ENCODE results near the gene NAT8. TPM values are rescaled to one million over a fixed set of nuclear protein-coding genes. Genes with fewer than 3 reads are reported as not detected.

NAT8 gene
- total RNA-seq = not detected in 2 replicates

GRCh38 chr2:73642338-73643018 is at the start of gene NAT8:
TSS of gene NAT8 (minus strand) at chr2:73642422. CDS start at chr2:73641628, 794 bp downstream.

Other genes with a start within 250 kb of the NAT8 start
- 31.6 and 39.9 TPM in 2 replicates for gene TPRKB, start 94.9 kb upstream of the NAT8 start, total RNA-seq
- 26.6 and 30.5 TPM in 2 replicates for gene DUSP11, start 137.7 kb upstream of the NAT8 start, total RNA-seq
- gene C2orf78, start 141.8 kb upstream of the NAT8 start, total RNA-seq = not detected in 2 replicates
- gene STAMBP, start 186.5 kb upstream of the NAT8 start, total RNA-seq = 20.0 and 34.2 TPM in 2 replicates